Mesenchymal stem cell (in vitro differentiated cells and primary cell): ENCODE data around the gene PRKG2.

Source experiments
- DNase-seq: peaks from one replicate; pipeline ENCODE4 v3.0.0-alpha.2; 2013
- H2AFZ ChIP-seq: one replicate; pipeline ENCODE4 v1.6.1; 2013; ENCODE audit warnings: low read depth, mild to moderate bottlenecking, control low read depth, inconsistent platforms, low read length, moderate library complexity
- H2AK5ac ChIP-seq: 2 replicates; pipeline ENCODE4 v1.6.1; 2013; ENCODE audit warnings: low read length, moderate library complexity, mild to moderate bottlenecking, inconsistent platforms; ENCODE audit not compliant: severe bottlenecking
- H2BK120ac ChIP-seq: one replicate; pipeline ENCODE4 v1.6.1; 2013; ENCODE audit warnings: low read depth, mild to moderate bottlenecking, inconsistent platforms, low read length, moderate library complexity
- H2BK12ac ChIP-seq, 2 experiments: one replicate each; pipeline ENCODE4 v1.6.1; 2013; ENCODE audit warnings: inconsistent platforms in 2 of 2, low read length in 2 of 2, mild to moderate bottlenecking in 2 of 2, moderate library complexity in 2 of 2, control low read depth in 1 of 2
- H2BK15ac ChIP-seq: one replicate; pipeline ENCODE4 v1.6.1; 2013; ENCODE audit warnings: mild to moderate bottlenecking, low read depth, inconsistent platforms; ENCODE audit not compliant: poor library complexity, severe bottlenecking
- H2BK5ac ChIP-seq: 2 replicates; pipeline ENCODE4 v1.6.1; 2013; ENCODE audit warnings: low read depth, mild to moderate bottlenecking, low read length, control low read depth, inconsistent platforms; ENCODE audit not compliant: poor library complexity, severe bottlenecking
- H3K14ac ChIP-seq, 2 experiments: one replicate each; pipeline ENCODE4 v1.6.1; 2013; ENCODE audit warnings: inconsistent platforms in 2 of 2, low read length in 2 of 2, control low read depth in 1 of 2, mild to moderate bottlenecking in 1 of 2, moderate library complexity in 1 of 2
- H3K18ac ChIP-seq, 2 experiments: one replicate each; pipeline ENCODE4 v1.6.1; 2013; ENCODE audit warnings: inconsistent platforms in 2 of 2, low read length in 2 of 2, control low read depth in 1 of 2, low read depth in 1 of 2, mild to moderate bottlenecking in 1 of 2
- H3K23ac ChIP-seq, 2 experiments: one replicate each; pipeline ENCODE4 v1.6.1; 2013; ENCODE audit warnings: inconsistent platforms in 2 of 2, low read length in 2 of 2, mild to moderate bottlenecking in 2 of 2, moderate library complexity in 2 of 2, control low read depth in 1 of 2
- H3K27ac ChIP-seq: 2 replicates; pipeline ENCODE4 v1.5.1; 2013; ENCODE audit warnings: mild to moderate bottlenecking, moderate library complexity, low read length, control low read depth, inconsistent platforms; ENCODE audit not compliant: poor library complexity, severe bottlenecking
- H3K27me3 ChIP-seq, 2 experiments: 2 replicates each; pipeline versions ENCODE4 v1.6.1 to v1.7.0; 2013; ENCODE audit warnings: low read length in 2 of 2, mild to moderate bottlenecking in 2 of 2, moderate library complexity in 2 of 2, control low read depth in 1 of 2, inconsistent platforms in 1 of 2; ENCODE audit not compliant: control insufficient read depth in 1 of 2, insufficient read depth in 1 of 2
- H3K36me3 ChIP-seq, 2 experiments: 2 replicates each; pipeline versions ENCODE4 v1.6.1 to v1.7.0; 2013; ENCODE audit warnings: low read length in 2 of 2, control low read depth in 1 of 2, inconsistent platforms in 1 of 2, low read depth in 1 of 2, mild to moderate bottlenecking in 1 of 2; ENCODE audit not compliant: insufficient read depth in 2 of 2, control insufficient read depth in 1 of 2
- H3K4ac ChIP-seq, 2 experiments: one replicate each; pipeline ENCODE4 v1.6.1; 2013; ENCODE audit warnings: inconsistent platforms in 2 of 2, low read length in 2 of 2, mild to moderate bottlenecking in 2 of 2, moderate library complexity in 2 of 2, control low read depth in 1 of 2, low read depth in 1 of 2
- H3K4me1 ChIP-seq: 2 replicates; pipeline ENCODE4 v1.6.1; 2013; ENCODE audit warnings: low read depth, low read length, control low read depth; ENCODE audit not compliant: control insufficient read depth, insufficient read depth
- H3K4me2 ChIP-seq: 2 replicates; pipeline ENCODE4 v1.6.1; 2013; ENCODE audit warnings: low read length, mild to moderate bottlenecking, inconsistent platforms; ENCODE audit not compliant: poor library complexity, severe bottlenecking
- H3K4me3 ChIP-seq, 2 experiments: 2 replicates each; pipeline versions ENCODE4 v1.5.1 to v1.7.0; 2013; ENCODE audit warnings: low read length in 2 of 2, mild to moderate bottlenecking in 2 of 2, control low read depth in 1 of 2, low read depth in 1 of 2; ENCODE audit not compliant: insufficient read depth in 1 of 2
- H3K79me1 ChIP-seq: replicated peaks from 2 replicates; pipeline ENCODE4 v1.6.1; 2013; ENCODE audit warnings: mild to moderate bottlenecking, control low read depth, low read length, inconsistent platforms; ENCODE audit not compliant: poor library complexity, severe bottlenecking
- H3K9ac ChIP-seq: 2 replicates; pipeline ENCODE4 v1.7.0; 2013; ENCODE audit warnings: mild to moderate bottlenecking, low read length, moderate library complexity
- H3K9me3 ChIP-seq: 2 replicates; pipeline ENCODE4 v1.7.0; 2013; ENCODE audit warnings: mild to moderate bottlenecking, low read length; ENCODE audit not compliant: control insufficient read depth
- H4K8ac ChIP-seq: one replicate; pipeline ENCODE4 v1.6.1; 2013; ENCODE audit warnings: inconsistent platforms, mild to moderate bottlenecking, low read length, moderate library complexity
- H4K91ac ChIP-seq: one replicate; pipeline ENCODE4 v1.6.1; 2013; ENCODE audit warnings: mild to moderate bottlenecking, low read length, inconsistent platforms
- WGBS: methylation state at CpG from one replicate; pipeline ENCODE4 v1.1.7; 2013; ENCODE audit warnings: mixed read lengths; 5-methylcytosine and 5-hydroxymethylcytosine counted together

PRKG2 gene

DNA sequence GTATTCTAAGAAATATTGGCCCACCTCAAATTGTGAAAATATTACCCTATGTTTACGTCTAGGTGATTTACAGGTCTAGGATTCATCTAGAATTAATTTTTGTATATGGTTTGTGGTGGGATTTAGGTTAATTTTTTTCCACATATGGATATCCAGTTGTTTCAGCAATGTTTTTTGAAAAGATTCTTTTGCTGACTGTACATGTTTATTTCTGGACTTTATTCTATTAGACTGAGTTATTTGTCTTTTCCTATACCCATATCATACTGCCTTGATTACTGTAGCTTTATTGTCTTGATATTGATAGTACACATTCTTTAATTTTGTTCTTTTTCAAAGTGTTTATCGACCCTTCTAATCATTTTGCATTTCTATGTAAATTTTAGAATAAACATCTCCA lies 83.5 kb downstream of the PRKG2 start:
- no peak overlapping the region for H2BK12ac ChIP-seq
- no peaks in the 10 kb centered on the region for H3K9me3 ChIP-seq
- H2AFZ ChIP-seq, result no peak overlapping the region
- H2AK5ac ChIP-seq, result no peak overlapping the region
- H4K8ac ChIP-seq, result no peak overlapping the region
- no peaks in the 10 kb centered on the region for H3K27me3 ChIP-seq
- no peak overlapping the region for H4K91ac ChIP-seq
- H3K4me3 ChIP-seq, result no peak overlapping the region
- DNase-seq, result no peak
- no peak overlapping the region for H3K23ac ChIP-seq
- no peak overlapping the region for H3K9ac ChIP-seq
- no peak overlapping the region for H2BK5ac ChIP-seq
- H3K4ac ChIP-seq, result no peak overlapping the region
- no peak overlapping the region for H3K27ac ChIP-seq
- 100% methylated on average over 1 of the region's 2 CpGs for WGBS
- no peak overlapping the region for H3K14ac ChIP-seq
- no peaks in the 10 kb centered on the region for H3K79me1 ChIP-seq
- no peak overlapping the region for H2BK120ac ChIP-seq
- peaks cover 0 to 63% of the 10 kb centered on the region in 2 experiments for H3K36me3 ChIP-seq
- no peak overlapping the region for H3K18ac ChIP-seq
- no peak overlapping the region for H3K4me2 ChIP-seq
- no peak overlapping the region for H2BK15ac ChIP-seq
- H3K4me1 ChIP-seq, result no peaks in the 10 kb centered on the region

DNA sequence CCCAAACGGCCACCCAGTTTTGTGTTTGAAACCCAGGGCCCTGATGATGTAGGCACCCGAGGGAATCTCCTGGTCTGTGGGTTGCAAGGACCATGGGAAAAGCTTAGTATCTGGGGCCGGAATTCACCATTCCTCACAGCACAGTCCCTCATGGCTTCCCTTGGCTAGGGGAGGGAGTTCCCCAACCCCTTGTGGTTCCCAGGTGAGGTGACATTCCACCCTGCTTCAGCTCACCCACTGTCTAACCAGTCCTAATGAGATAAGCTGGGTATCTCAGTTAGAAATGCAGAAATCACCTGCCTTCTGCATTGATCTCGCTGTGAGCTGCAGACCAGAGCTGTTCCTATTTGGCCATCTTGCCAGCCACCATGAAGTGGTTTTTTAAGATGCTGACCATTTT lies 84.0 kb downstream of the PRKG2 start:
- no peak overlapping the region for H2AFZ ChIP-seq
- no peak for DNase-seq
- no peak overlapping the region for H3K18ac ChIP-seq
- H2AK5ac ChIP-seq, result no peak overlapping the region
- no peak overlapping the region for H2BK15ac ChIP-seq
- H3K4ac ChIP-seq, result no peak overlapping the region
- no peak overlapping the region for H3K14ac ChIP-seq
- H3K9me3 ChIP-seq, result no peaks in the 10 kb centered on the region
- no peak overlapping the region for H2BK5ac ChIP-seq
- no peak overlapping the region for H3K9ac ChIP-seq
- no peaks in the 10 kb centered on the region for H3K4me1 ChIP-seq
- no peak overlapping the region for H3K27ac ChIP-seq
- no peak overlapping the region for H4K8ac ChIP-seq
- no peak overlapping the region for H3K4me2 ChIP-seq
- no peaks in the 10 kb centered on the region for H3K27me3 ChIP-seq
- H2BK120ac ChIP-seq, result no peak overlapping the region
- H3K36me3 ChIP-seq, result peaks cover 0 to 63% of the 10 kb centered on the region in 2 experiments
- H3K23ac ChIP-seq, result no peak overlapping the region
- 63% methylated on average over 3 of the region's 4 CpGs for WGBS
- H4K91ac ChIP-seq, result no peak overlapping the region
- H2BK12ac ChIP-seq, result no peak overlapping the region
- H3K79me1 ChIP-seq, result no peaks in the 10 kb centered on the region
- no peak overlapping the region for H3K4me3 ChIP-seq

DNA sequence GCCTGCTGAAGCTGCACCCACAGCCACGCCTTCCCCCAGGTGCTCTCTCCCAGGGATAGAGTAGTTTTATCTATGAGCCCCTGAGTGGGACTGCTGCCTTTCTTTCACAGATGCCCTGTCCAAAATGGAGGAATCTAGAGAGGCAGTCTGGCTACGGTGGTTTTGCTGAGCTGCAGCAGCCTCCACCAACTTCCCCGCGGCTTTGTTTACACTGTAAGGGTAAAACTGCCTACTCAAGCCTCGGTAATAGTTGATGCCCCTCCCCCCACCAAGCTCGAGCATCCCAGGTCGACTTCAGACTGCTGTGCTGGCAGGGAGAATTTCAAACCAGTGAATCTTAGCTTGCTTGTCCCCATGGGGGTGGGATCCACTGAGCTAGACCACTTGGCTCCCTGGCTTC lies 84.5 kb downstream of the PRKG2 start:
- Histone ChIP-seq H3K18ac (no peak overlapping the region), H2AFZ (no peak overlapping the region), H3K23ac (no peak overlapping the region), H2BK15ac (no peak overlapping the region), H2BK120ac (no peak overlapping the region), H4K8ac (no peak overlapping the region), H3K14ac (no peak overlapping the region), H3K36me3 (peaks cover 0 to 63% of the 10 kb centered on the region in 2 experiments), H3K9ac (no peak overlapping the region), H3K27ac (no peak overlapping the region), H3K9me3 (no peaks in the 10 kb centered on the region), H2BK12ac (no peak overlapping the region), H3K4me1 (no peaks in the 10 kb centered on the region), H3K27me3 (no peaks in the 10 kb centered on the region), H3K79me1 (no peaks in the 10 kb centered on the region), H3K4ac (no peak overlapping the region), H3K4me2 (no peak overlapping the region), H2BK5ac (no peak overlapping the region), H3K4me3 (no peak overlapping the region), H2AK5ac (no peak overlapping the region), H4K91ac (no peak overlapping the region)
- WGBS, result 55% methylated on average over 7 of the region's 7 CpGs
- DNase-seq, result no peak

DNA sequence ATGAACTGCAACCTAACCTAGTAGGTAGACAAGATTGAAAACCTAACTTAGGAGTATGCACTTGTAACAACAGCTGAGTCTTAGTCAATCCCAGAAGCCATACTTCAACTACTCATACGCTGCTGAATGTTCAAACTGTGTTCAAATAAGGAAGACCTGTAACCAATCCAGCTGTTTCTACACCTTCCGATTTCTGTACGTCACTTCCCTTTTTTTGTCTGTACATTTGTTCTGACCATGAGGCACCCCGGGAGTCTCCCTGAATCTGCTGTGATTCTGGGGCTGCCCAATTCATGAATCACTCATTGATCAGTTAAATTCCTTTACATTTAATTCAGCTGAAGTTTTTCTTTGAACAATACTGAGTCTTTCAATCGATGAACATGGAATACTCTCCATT lies 95.0 kb downstream of the PRKG2 start:
- Histone ChIP-seq H4K8ac (no peak overlapping the region), H2BK15ac (no peak overlapping the region), H3K4ac (no peak overlapping the region), H2AK5ac (no peak overlapping the region), H3K18ac (no peak overlapping the region), H2AFZ (no peak overlapping the region), H3K9ac (no peak overlapping the region), H3K14ac (no peak overlapping the region), H3K4me2 (no peak overlapping the region), H4K91ac (no peak overlapping the region), H3K4me1 (no peaks in the 10 kb centered on the region), H2BK120ac (no peak overlapping the region), H3K23ac (no peak overlapping the region), H2BK5ac (no peak overlapping the region), H3K4me3 (no peak overlapping the region), H3K36me3 (peaks cover 0 to 24% of the 10 kb centered on the region in 2 experiments), H3K27ac (no peak overlapping the region), H3K27me3 (no peaks in the 10 kb centered on the region), H2BK12ac (no peak overlapping the region), H3K9me3 (no peaks in the 10 kb centered on the region), H3K79me1 (no peaks in the 10 kb centered on the region)
- DNase-seq, result no peak
- WGBS, result 88% methylated on average over 4 of the region's 5 CpGs
